ENCODE results near the gene KIRREL1.

GRCh38 chr1:157963713-157964112 is 29.7 kb upstream of the KIRREL1 start:
- TF ChIP-seq CTCF (IDR thresholded peaks at IDR 0.05; ENCODE audit: control extremely low read depth in 1 of 3, insufficient read depth in 1 of 3, low read depth in 1 of 3, low read length in 3 of 3): peak; percentile 75 to 95 (median 76)
- no peak for TF ChIP-seq USF2 (IDR thresholded peaks at IDR 0.05; ENCODE audit: low read length)
- no peak for TF ChIP-seq YY1 (IDR thresholded peaks at IDR 0.05; ENCODE audit: low read depth, low read length)
- no peak for TF ChIP-seq TAF1 (IDR thresholded peaks at IDR 0.05; ENCODE audit: low read depth, low read length)
- no peak for TF ChIP-seq POLR2AphosphoS5 (IDR thresholded peaks at IDR 0.05; ENCODE audit: low read depth, low read length)
- TF ChIP-seq CHD2 (IDR thresholded peaks at IDR 0.05; ENCODE audit: low read length): no peak
- TF ChIP-seq SIN3A (conservative IDR thresholded peaks at IDR 0.05 in 1 of 2, IDR thresholded peaks at IDR 0.05 in 1 of 2; ENCODE audit: low read depth in 1 of 2, low read length in 2 of 2): no peak
- TF ChIP-seq POLR2A (IDR thresholded peaks at IDR 0.05; ENCODE audit: control extremely low read depth in 1 of 2, low read depth in 2 of 2, low read length in 2 of 2): no peak
